GM12892 (cell line): ENCODE results near the gene BRF1.

Experiments used
- POLR2A ChIP-seq: IDR thresholded peaks from 2 replicates; pipeline ENCODE4 v1.6.1; 2011; ENCODE audit warnings: low read depth, low read length, control low read depth
- TAF1 ChIP-seq: IDR thresholded peaks from 2 replicates; pipeline ENCODE4 v1.6.1; 2011; ENCODE audit warnings: low read depth, mild to moderate bottlenecking, control low read depth, low read length, borderline replicate concordance

- no peak for TF ChIP-seq TAF1
- no peak for TF ChIP-seq POLR2A
These were observed 95.7 kb downstream of the BRF1 start for GRCh38 chr14:105204931-105205672.
